CD4-positive, alpha-beta T cell treated with Interleukin-17A for 4 hours (primary cell): ENCODE measurements around the gene CEP68.

Source experiments
- DNase-seq: peaks from one replicate; pipeline ENCODE4 v3.0.0-alpha.2; 2020; ENCODE audit warnings: mixed read lengths

Gene CEP68

DNA sequence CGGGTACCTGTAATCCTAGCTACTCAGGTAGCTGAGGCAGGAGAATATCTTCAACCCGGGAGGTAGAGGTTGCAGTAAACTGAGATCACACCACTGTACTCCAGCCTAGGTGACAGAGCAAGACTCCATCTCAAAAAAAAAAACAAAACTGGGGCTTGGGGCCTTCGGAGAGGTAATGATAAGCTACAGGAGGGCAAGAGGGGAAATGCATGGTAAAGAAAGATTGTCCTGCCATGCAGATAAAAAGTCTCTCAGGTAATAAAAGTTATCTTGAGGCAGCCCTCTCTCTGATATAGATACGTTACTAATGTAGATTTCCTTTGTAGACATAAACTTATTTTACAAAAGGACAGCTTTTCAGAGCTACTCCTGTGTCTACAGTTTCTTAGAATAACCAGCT, 77.4 kb downstream of the CEP68 start:
- no peak for DNase-seq

DNA sequence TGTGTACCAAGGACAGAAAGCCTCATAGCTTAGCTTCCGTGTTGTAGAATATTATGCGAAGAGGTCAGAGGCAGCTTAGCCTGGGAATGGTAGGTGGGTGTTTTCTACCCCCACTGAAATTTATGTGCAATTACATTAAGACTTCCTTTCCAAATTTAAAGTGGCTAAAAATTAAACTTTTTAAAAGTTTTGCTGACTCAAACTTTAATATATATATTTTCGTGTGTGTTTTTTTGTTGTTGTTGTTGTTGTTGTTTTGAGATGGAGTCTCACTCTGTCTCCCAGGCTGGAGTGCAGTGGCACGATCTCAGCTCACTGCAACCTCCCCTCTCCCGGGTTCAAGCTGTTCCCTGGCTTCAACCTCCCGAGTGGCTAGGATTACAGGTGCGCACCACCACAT, 77.9 kb downstream of the CEP68 start:
- DNase-seq: no peak

DNA sequence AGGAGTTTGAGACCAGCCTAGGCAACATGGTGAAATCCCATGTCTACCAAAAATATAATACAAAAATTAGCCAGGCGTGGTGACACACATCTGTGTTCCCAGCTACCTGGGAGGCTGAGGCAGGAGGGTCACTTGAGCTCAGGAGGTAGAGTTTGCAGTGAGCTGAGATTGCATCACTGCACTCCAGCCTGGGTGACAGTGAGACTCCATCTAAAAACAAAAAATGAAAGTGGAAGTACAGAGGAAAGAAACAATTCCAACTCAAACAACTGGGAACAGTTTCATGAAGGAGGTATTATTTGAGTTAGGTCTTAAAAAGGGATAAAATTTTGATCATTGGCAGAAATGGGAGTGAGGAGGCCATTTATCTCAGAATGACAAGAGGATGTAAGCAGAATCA, 80.0 kb downstream of the CEP68 start:
- DNase-seq: no peak
